Right lobe of liver (tissue), 6 donors: Measurements from ENCODE around the gene C10orf71. TPM values are rescaled to one million over a fixed set of nuclear protein-coding genes. Genes with fewer than 3 reads are reported as not detected.

Source experiments
- ATAC-seq, 4 donors: fragments of 200-7000 bp; cut with Tn5 transposase; one replicate each; pipeline ENCODE4 v1.9.1; 2020; ENCODE audit warnings: mild to moderate bottlenecking in 4 of 4, moderate library complexity in 4 of 4
- DNase-seq, 3 donors: peaks; one replicate each; pipeline ENCODE4 v3.0.0-alpha.2; 2020
- H3K27ac ChIP-seq, 3 donors: fragments of 200-600 bp; one replicate each; pipeline ENCODE4 v1.8.0; 2022
- H3K27me3 ChIP-seq, 2 donors: fragments of 200-600 bp; one replicate each; pipeline ENCODE4 v1.8.0; 2022
- H3K36me3 ChIP-seq, 4 donors: fragments of 200-600 bp; sonication (generic) in 1 of 4; one replicate each; pipeline versions ENCODE4 v1.5.1 to v1.8.0; 2017 to 2022; ENCODE audit warnings: control low read depth in 1 of 4
- H3K4me1 ChIP-seq, 4 donors: fragments of 200-600 bp; sonication (generic) in 1 of 4; one replicate each; pipeline versions ENCODE4 v1.5.1 to v1.8.0; 2017 to 2022; ENCODE audit warnings: control low read depth in 1 of 4
- H3K4me3 ChIP-seq, 3 donors: fragments of 200-600 bp; one replicate each; pipeline ENCODE4 v1.8.0; 2022
- H3K9me3 ChIP-seq, 4 donors: fragments of 200-600 bp; sonication (generic) in 1 of 4; one replicate each; pipeline versions ENCODE4 v1.5.1 to v1.8.0; 2017 to 2022; ENCODE audit warnings: control low read depth in 1 of 4
- CTCF ChIP-seq, 4 donors: fragments of 200-600 bp in 3 of 4; fragments of 450-650 bp in 1 of 4; IDR thresholded peaks; one replicate each; pipeline versions ENCODE4 v1.5.1 to v1.8.0; 2016 to 2022; ENCODE audit warnings: antibody characterized with exemption in 4 of 4, mild to moderate bottlenecking in 2 of 4
- POLR2A ChIP-seq: fragments of 450-650 bp; IDR thresholded peaks from one replicate; pipeline ENCODE4 v1.6.1; 2017; ENCODE audit warnings: antibody characterized with exemption, mild to moderate bottlenecking
- WGBS: methylation state at CpG from one replicate; pipeline ENCODE4 v1.1.6; 2018; ENCODE audit warnings: low coverage, low lambda C conversion rate; ENCODE audit not compliant: insufficient coverage; ENCODE audit errors: missing lambda C conversion rate; 5-methylcytosine and 5-hydroxymethylcytosine counted together
- intact Hi-C, 2 donors: fragments of 100-400 bp; cut with DNase I; formaldehyde crosslinking; loops; one replicate each; pipeline versions ENCODE4 v1.11.2 to v1.14.1; 2022
- total RNA-seq, 6 experiments: library from RNA; depleted of rRNA in 2 of 6; stranded (reverse); fragments of >200 nt in 2 of 6; fragmentation: NEBNext Ultra II Directional in 3 of 6; extraction: Animal tissue kit (Norgen Biotek cat#: 25700) in 3 of 6; gene quantifications; one replicate each; pipeline versions ENCODE4 v1.1.0 to v1.2.4, GENCODE V29; 2016 to 2023
- donor health status: DM: no; HTN: yes; CAD: no.
- donor health status: DM: no; HTN: no; CAD: no.
- donor health status: DM: no; HTN: no; CAD: no.
- donor health status: DM: no; HTN: yes; CAD: no.
- donor health status: DM: no; HTN: yes; CAD: no.

The C10orf71 gene
- total RNA-seq, 6 experiments from 2014 or later, result 0.04 to 0.12 TPM; not detected in 4

- Histone ChIP-seq H3K27me3 (no peaks in the 10 kb centered on the region), H3K4me1 (no peaks in the 10 kb centered on the region), H3K4me3 (no peak overlapping the region), H3K27ac (no peak overlapping the region), H3K9me3 (no peaks in the 10 kb centered on the region), H3K36me3 (no peaks in the 10 kb centered on the region)
- ATAC-seq (peak in 1 of 4 donors; percentile 35), DNase-seq (no peak)
- intact Hi-C loops, result no loop called here
- TF ChIP-seq CTCF (IDR thresholded peaks at IDR 0.05) (no peak), POLR2A (no peak)
- WGBS, result 57% methylated on average over 5 of the region's 5 CpGs
These were observed 11.5 kb downstream of the C10orf71 start for GRCh38 chr10:49310460-49310859.

GRCh38 chr10:49310901-49311554 lies 12.1 kb downstream of the C10orf71 start:
- 82% methylated on average over 4 of the region's 7 CpGs for WGBS

GRCh38 chr10:49311555-49312236 lies 12.7 kb downstream of the C10orf71 start:
- Histone ChIP-seq H3K4me1 (no peaks in the 10 kb centered on the region), H3K27ac (no peak overlapping the region), H3K36me3 (no peaks in the 10 kb centered on the region), H3K27me3 (no peaks in the 10 kb centered on the region), H3K4me3 (no peak overlapping the region), H3K9me3 (no peaks in the 10 kb centered on the region)
- DNase-seq (no peak), ATAC-seq (peak in 3 of 4 donors; percentile 26 to 32 (median 29))
- intact Hi-C loops, result no loop called here
- TF ChIP-seq CTCF (IDR thresholded peaks at IDR 0.05) (no peak), POLR2A (no peak)
- WGBS, result 39% methylated on average over 4 of the region's 4 CpGs

More at GRCh38 chr10:49310901-49311554, 12.1 kb downstream of the C10orf71 start:
- peak in 1 of 3 donors; percentile 44 for DNase-seq
- Histone ChIP-seq H3K27me3 (no peaks in the 10 kb centered on the region), H3K4me3 (no peak overlapping the region), H3K36me3 (no peaks in the 10 kb centered on the region), H3K27ac (no peak overlapping the region), H3K9me3 (no peaks in the 10 kb centered on the region), H3K4me1 (no peaks in the 10 kb centered on the region)
- ATAC-seq, result no peak
- no peak for TF ChIP-seq POLR2A
- TF ChIP-seq CTCF (IDR thresholded peaks at IDR 0.05), result no peak
- intact Hi-C loops, result no loop called here

GRCh38 chr10:49312246-49312869 lies 13.4 kb downstream of the C10orf71 start:
- H3K4me3 ChIP-seq, result no peak overlapping the region
- no peaks in the 10 kb centered on the region for H3K4me1 ChIP-seq
- no peak for TF ChIP-seq POLR2A
- H3K27me3 ChIP-seq, result no peaks in the 10 kb centered on the region
- 68% methylated on average over 3 of the region's 7 CpGs for WGBS
- DNase-seq (no peak), ATAC-seq (peak in 2 of 4 donors; percentile 14 to 41)
- intact Hi-C loops, result no loop called here
- no peak overlapping the region for H3K27ac ChIP-seq
- no peaks in the 10 kb centered on the region for H3K9me3 ChIP-seq
- no peaks in the 10 kb centered on the region for H3K36me3 ChIP-seq
